ENCODE data around the gene ZDHHC17.

ZDHHC17 gene

DNA sequence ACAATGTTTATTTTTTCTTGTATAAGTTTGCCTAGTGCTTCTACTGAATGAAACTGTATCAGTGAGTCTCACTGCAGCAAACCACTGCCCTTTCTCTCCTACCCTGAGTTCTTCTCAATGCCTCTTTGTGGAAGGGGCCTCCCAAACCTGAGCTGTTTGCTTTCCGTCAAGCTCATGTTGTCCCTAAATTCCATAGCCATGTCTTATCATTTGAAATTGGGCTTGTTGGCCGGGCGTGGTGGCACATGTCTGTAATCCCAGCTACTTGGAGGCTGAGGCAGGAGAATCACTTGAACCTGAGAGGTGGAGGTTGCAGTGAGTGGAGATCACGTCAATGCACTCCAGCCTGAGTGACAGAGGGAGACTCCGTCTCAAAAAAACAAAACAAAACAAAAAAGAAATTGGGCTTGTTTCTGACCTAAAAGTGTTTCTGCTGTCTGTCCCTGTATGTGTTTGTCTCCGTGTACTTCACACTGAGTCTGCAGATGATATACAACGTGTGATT, 116.7 kb downstream of the ZDHHC17 start:
- no peak for DNase-seq

DNA sequence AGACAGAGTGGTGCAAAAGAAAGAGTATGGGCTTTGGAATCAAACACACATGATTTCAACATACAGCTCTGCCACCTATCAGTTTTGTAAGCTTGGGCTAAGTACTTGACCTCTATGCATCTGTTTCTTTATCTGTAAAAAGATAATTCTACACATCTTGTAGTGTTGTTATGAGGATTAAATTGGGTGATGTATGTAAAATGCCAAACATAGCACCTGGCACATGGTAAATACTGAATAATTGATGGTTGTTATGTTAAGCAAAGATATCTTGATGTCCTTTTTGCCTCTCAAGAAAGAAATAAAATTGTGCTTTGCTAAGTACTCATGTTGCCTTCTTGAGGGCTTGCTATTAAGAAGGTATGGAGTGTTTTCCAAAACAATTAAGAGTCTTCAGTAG, 117.2 kb downstream of the ZDHHC17 start:
- no peak for DNase-seq

DNA sequence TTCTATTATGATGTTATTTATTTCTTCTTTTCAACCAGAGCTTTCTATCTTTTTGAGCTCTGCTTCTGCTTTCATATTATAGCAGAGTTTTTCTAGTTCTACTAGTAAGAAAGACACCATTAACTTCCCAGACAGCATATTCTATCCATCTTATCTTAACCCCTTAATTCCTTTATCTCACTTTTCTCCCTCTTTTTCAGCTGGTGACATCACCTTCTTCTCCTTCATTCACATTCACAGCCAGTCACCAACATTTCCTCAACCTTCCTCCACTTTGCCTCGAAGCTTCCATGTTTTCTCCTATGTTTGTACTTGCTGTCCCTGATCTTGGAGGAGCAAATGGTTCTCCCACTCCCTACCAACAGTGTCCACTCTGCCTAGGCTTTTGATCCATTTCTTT, 118.5 kb downstream of the ZDHHC17 start:
- DNase-seq: no peak

DNA sequence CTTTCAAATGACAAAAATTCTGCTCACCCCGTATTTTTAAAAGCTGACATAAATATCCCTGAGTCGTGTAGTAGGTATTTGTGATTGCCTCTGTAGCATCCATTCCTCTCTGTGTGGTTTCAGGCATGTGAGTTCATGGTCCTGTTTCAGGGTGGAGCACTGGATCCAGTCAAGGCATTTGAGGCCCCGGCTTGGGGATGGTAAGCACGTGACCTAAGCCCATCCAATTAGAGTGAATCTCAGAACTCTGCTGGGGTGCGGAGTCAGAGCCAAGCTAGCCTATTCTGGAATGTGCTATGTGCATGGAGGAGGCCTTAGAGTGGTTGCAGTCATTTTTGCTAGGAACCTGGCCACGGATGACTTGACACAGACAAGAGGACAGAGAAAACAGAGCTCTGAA, 119.2 kb downstream of the ZDHHC17 start:
- DNase-seq: no peak

DNA sequence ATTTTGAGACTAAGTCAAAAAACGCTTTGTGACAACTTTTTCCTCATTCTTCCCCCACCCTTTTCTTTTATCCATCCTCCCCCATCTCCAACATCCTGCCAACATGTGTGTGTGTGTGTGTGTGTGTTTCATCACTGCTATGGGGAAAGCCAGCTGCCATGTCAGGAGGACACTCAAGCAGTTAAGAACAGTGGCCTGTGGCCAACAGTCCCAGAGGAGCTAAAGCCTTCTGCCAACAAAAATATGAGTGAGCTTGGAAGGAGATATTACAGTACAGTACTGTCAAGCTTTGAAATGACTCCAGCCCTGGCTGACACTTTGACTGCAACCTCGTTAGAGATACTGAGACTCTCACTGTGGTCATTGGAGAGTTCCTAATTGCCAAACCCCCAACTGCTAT, 119.9 kb downstream of the ZDHHC17 start:
- DNase-seq: no peak

DNA sequence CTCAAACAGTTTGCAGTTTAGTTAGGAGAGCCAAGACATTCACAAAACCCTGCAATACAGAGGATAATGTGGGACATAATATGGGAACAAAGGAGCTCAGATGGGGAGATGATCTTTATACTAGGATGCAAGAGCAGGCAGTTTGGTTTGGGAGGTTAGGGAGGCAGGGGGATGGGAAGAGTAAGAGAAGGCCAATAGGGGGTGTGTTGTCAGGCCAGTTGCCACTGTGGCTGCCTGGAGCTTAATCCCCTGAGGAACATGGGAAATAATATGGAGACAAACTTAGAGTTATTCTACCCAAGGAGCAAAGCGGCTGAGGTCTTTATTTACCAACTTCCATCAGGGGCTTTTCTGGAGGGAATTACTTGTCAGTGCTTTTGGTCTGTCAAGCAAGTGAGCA, 124.9 kb downstream of the ZDHHC17 start:
- no peak for DNase-seq

DNA sequence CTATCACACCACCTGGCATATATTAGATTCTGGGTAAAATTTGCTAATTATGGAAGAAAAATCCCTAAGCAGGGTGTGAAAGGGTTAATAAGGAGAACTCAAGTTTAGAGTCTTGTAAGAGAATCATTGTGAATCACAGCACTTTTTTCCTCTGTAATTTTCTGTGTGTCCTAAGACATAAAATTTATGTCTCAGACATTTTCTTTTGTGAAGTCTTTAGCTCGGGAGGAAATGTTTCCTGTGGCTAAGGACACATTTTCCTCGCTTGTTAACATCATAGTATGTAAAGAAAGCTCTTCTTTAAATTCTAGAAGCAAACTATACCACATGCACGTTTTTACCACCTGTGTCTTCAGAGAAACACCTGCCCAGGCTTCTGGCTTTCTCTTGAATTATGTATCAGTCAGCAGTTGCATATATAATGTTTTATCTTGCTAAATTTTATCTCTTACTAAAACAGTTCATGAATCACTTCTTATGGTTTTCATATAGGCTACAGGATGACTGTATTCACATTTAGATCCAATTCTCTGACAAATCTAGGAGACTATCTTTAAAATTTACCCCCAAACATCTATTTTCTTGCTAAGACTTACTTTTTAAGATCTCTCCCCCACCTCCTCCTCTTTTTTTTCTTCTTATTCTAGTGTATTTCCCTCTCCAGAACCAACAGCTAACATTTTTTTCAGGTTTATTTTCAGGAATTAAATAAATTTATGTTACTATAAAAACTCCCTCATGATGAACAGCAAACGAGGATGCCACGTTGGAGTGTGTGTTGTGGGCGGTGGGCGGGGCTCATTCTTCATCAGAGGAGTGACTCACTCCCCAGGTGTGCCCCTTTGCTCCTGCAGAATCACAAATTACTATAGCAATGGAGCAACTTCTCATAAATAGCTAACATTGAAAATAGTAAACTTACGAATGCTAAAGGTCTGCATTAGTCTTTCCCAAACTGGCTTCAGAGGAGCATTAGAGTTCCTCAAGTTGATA, 126.5 kb downstream of the ZDHHC17 start:
- DNase-seq: no peak

DNA sequence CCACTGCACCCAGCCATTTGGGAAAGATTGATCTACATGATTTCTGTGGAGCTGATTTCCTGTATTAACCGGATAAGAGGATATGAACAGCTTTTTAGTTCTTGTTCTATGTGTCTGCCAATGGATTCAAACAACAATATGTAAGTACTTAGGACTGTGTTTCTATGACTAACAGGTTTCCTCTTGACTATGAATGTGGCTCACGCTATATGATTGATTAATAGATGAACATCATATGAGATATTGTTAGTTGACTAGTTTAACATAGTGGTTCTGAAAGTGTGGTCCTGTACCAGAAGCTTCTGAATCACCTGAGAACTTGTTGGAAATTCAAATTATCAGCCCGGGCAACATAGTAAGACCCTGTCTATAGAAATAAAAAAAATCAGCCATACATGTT, 127.7 kb downstream of the ZDHHC17 start:
- no peak for DNase-seq

DNA sequence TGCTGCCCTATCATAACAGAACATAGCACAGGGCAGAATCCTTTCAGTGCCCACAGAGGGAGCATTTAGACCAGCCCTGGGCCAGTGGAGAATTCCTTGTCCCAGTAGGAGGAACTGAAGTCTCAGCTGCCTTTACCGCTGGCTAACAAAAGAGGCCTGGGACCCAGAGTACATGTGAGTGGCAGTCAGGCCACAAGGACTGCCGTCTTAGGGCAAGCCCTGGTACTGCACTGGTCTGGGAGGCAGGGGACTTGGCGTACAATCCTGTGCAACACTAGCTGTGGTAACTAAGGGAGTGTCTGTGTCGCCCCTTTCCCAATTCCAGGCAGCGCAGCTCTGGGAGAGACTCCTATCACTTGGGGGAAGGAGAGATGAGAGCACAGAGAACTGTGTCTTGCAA, 131.9 kb downstream of the ZDHHC17 start:
- no peak for DNase-seq

DNA sequence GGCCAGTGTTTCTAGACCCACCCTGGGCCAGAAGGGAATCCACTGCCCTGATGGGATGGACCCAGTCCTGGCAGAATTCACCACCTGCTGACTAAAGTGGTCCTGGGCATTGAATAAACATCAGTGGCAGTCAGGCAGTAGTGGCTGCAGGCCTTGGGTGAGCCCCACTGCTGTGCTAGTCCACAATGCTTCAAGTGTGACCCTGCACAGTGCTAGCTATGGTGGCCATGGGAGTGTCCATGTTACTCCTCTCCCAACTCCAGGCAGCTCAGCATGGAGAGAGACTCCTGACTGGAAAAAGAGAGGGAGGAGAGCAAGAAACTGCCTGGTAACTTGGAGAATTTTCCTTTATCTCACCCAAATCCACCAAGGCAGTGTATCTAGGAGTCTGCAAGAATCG, 132.4 kb downstream of the ZDHHC17 start:
- DNase-seq: no peak

DNA sequence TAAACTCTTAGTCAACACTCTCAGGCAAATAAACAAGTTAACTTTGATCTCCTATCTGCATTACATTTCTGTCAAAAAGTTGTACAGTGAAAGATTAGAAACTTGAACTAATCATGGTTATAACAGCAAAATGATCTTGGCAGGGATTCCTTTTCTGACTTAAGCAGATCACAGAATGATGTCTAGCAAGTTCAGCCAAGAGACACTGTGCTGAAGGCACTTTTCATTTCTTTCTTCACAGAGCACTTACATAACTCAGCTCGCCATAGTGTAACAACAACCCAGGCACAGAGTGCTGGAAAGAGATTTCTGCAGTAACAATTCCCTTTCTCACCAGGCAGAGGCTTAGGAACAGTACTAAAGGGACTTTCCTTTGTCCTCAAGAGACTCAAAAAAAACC, 134.5 kb downstream of the ZDHHC17 start:
- no peak for DNase-seq

DNA sequence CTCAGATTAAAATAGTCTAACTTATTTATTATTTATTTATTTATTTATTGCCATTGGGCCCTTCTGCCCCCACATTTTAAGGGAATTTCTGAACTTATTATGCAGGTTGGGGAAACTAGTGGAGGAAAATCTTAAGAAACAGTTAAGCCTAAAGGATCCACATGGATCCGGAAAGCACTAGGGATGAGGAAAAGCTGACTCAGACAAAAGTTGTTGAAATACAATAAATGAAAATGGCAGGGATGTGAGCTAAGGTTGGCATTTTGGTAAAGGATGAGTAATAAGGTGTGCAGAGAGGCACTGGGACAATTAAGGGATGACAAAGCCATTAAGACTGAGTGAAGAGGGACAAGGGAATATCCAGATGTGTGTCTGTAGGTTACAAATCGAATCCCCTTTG, 135.6 kb downstream of the ZDHHC17 start:
- DNase-seq: no peak

DNA sequence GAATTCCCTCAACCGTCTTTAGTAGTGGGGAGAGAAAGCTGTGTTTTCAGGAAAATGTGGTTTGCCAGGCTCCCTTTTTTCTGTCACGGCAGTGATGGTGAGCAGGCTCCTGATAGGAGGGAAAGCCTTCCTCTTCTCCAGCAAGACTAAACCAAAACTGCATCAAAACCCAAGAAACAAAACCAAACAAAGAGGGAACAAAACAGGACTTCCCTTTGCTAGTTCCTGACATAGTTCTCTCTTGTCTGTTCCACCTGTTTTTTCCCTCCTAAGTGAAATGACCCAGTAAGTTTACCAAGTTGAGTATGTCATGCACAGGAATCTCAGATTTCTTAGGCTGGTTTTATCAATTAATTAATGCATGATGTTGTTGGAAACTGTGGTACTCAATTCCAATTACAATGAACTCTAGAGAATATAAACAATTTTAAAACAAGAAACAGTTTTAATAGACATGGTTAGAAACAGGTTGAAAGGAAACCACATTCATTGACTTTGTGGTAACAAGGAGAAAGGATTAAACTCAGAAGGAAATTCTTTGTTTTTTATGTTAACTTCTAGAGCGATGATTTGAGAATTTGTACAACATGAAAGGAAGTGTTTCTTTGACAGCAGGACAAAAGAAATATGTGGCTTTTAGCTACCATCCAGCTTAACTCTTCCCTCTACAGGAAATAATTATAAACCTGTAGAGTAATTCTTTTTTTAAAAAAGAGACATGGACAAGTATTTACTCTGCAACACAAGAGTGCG, 137.9 kb downstream of the ZDHHC17 start:
- DNase-seq: no peak
